ENCODE results near the gene RTP4.

RTP4 gene

DNA sequence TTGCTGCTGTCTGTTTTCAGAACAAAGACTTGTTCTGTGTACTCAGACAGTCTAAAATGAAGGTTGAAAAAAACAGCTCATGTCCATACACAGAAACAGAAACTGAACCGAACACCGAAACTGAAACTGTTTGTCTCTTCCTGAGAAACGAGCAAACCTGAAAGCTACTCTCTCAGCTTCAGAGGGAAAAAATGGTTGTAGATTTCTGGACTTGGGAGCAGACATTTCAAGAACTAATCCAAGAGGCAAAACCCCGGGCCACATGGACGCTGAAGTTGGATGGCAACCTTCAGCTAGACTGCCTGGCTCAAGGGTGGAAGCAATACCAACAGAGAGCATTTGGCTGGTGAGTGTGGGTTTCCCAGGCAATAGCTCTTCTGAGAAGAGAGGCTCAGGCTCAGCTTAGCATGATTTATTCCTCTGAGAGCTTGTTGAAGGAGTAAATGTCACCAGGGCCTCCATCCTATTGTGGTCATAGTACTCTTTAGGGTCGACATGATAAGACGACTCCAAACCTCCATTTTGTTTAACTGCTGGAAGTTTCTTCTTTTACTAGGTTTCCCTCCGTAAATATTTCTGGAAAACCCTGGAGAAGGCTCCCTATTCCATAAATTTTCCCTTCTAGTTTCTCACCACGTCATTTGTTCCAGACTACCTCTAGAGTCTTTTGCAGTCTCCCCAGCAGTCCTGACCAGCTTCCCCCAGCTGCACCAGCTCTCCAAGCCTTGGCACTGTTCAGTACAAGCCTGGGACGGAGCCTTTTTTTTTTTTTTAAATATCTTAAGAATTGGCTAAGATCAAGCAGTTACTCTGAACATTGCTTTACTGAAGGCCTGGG lies at the start of gene RTP4:
Gene RTP4, plus strand, starts transcription at position 135 of the 838 bp plus-strand sequence. Its CDS starts 57 bp downstream, at position 192.
- DNase-seq (ENCODE audit: extremely low read depth in 1 of 2, low read depth in 1 of 2): no peak

DNA sequence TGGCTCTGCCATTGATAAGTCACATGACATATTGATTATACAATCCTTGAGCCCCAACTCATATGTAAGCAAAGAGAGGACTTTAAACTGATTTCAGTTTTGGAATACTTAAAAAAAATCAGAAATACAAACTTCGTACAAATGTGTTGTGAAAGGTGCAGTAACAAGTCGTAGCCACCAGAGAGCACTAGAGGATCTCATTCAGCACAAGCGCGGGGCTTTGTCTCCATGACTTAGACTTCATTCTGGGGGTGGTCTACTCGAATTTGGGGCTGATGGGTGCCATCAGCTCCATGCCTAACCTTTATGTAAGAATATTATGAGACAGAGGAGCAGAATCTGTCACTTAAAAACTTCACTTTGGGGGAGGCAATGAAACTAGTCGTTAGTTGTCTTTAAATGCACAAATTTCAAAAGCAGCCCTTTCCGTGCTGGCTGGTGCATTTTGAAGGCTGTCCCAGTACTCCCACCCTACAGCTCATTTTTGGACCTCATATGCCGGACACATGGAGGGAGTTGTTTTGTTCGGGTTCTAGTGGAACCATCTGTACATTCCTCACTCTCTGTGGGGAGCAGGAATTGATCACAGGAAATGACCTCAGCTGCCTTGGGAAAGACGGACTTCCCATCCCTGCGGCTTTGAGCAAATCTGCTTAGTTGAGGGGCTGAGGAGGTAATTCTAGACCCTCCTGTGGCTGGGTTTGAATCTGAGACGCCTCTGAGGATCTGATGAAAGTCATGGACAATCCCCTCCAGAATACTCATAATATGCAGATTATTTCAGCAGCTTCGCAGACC lies 49.2 kb upstream of the RTP4 start:
- DNase-seq (ENCODE audit: extremely low read depth in 1 of 2, low read depth in 1 of 2): no peak

DNA sequence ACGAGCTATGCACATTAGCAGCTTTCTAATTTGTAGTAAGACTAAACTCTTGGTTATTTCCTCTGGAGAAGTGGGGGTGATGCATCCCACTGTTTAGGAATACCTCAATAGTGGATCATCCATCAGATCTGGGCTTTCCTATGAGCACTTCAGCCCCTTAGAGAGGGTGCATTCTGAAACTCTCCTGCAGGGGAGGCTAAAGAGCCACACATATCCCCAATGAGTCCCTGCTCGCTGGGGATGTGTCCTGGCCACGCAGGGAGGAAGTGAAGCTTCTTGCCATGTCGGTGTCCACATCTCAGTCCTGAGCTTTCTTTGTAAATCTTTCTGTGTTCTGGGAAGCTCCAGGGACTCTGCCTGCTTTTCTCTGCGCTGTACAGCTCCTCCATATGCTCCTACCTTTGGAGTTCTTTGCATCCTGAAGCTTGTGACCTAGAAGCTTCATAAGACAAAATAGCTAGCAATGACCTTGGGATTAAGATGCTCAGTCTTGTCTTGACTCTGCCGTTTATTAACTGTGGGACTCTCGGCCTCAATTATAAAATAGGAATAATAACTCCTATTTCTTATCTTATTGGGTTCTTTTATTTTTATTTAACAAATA lies 48.4 kb upstream of the RTP4 start:
- DNase-seq (ENCODE audit: extremely low read depth in 1 of 2, low read depth in 1 of 2): peak in 1 of 2 donors; percentile 14

GRCh38 chr3:187321766-187322165 lies 46.4 kb upstream of the RTP4 start:
- no peak for DNase-seq (ENCODE audit: extremely low read depth in 1 of 2, low read depth in 1 of 2)

DNA sequence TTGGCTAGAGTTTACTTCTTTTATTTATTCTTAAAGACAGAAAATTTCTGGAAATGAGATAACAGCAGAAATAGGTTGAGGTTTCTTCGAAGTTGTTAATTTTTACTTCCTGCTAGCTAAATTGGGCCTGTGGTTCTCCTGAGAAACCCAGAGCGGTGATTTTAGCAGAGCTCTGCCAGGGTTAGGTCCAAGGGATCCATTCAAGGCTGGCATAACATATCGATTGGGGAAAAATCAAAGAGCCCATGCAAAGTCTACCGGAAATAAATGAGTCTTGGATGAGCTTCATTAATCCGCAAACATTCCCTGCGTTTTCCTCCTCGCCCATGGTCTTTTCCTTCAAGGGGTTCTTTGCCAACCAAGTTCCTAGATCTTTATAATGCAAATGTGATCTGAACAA lies 45.9 kb upstream of the RTP4 start:
- no peak for DNase-seq (ENCODE audit: extremely low read depth in 1 of 2, low read depth in 1 of 2)

- DNase-seq (ENCODE audit: extremely low read depth in 1 of 2, low read depth in 1 of 2): no peak
Observed at GRCh38 chr3:187323091-187323490, 45.1 kb upstream of the RTP4 start.

GRCh38 chr3:187325632-187326031 lies 42.6 kb upstream of the RTP4 start:
- no peak for DNase-seq (ENCODE audit: extremely low read depth in 1 of 2, low read depth in 1 of 2)

GRCh38 chr3:187327845-187328244 lies 40.3 kb upstream of the RTP4 start:
- no peak for DNase-seq (ENCODE audit: extremely low read depth in 1 of 2, low read depth in 1 of 2)

DNA sequence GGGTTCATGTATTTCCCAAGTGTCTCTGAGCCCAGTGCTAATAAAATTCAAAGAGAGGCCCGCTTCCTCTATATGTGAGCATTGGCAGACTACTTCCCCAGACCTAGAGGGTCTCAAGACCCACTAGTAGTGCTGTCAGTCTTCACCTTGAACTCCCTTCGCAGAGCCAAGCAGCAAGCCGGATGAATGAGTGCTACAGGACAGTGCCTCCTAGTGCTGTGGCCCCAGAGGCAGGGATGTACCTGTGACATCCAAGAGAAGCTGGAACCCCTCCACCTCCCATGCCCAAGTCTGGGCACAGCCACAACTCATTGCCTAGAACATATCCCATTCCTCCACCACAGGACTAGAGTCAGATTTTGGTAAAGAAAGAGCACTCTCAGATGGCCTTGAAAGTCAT lies 39.5 kb upstream of the RTP4 start:
- no peak for DNase-seq (ENCODE audit: extremely low read depth in 1 of 2, low read depth in 1 of 2)

DNA sequence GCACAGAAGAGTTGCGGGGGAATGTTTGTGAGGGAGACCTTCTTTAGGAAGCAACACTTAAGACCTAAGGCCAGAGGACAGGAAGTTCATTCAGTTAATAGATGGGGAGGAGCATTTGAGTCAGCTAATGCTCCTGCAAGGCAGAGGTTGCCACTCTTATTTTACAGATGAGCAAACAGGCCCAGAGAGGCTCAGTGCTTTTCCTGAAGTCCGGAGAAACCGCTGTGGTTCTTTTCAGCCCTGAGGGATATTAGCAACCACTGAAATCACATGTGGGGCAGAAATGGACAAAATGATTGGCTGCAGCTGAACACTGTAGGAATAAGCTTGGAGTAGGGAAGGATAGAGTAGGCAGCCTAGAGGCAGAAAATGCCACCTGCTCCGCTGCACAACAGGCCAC lies 33.3 kb upstream of the RTP4 start:
- DNase-seq (ENCODE audit: extremely low read depth in 1 of 2, low read depth in 1 of 2): no peak

- DNase-seq (ENCODE audit: extremely low read depth in 1 of 2, low read depth in 1 of 2): no peak
Observed at GRCh38 chr3:187336322-187336721, 31.9 kb upstream of the RTP4 start.

GRCh38 chr3:187340578-187340977 lies 27.6 kb upstream of the RTP4 start:
- no peak for DNase-seq (ENCODE audit: extremely low read depth in 1 of 2, low read depth in 1 of 2)

DNA sequence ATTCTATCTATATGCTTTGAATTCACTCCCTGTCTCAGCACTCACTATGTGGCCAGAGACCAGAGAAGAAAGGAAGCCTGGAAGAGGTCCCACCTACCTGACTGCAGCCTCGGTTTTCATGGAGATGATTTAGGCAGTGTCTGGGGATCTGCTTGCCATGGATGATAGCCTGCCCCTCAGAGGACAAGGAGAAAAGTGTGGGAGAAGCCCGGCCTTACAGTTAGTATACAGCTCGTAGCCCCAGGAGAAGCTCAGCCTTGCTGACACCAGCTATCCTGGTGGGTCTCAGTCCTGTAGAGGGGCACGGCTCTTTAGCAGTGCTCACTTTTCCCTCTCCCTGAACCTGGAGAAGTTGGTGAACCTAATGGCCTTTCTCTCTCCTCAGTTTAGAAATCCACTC lies 25.9 kb upstream of the RTP4 start:
- no peak for DNase-seq (ENCODE audit: extremely low read depth in 1 of 2, low read depth in 1 of 2)

DNA sequence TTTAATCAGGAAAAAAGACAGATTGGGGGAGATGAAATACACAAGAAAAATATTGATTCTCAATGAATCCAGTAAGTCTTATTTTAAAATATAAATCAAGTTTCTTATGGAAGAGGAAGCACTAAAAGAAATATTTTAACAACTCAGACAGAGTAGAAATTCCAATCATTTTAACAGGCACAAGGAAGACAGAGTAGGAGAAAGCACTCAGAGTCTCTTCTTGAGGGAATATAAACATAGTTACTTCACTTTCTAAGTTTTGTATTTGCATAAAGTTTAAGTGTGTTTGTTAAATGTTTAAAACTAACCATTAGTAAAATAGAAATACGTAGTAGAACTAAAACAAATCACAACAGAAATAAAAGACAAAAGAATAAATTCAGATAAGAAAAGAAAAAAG lies 24.5 kb upstream of the RTP4 start:
- no peak for DNase-seq (ENCODE audit: extremely low read depth in 1 of 2, low read depth in 1 of 2)

DNA sequence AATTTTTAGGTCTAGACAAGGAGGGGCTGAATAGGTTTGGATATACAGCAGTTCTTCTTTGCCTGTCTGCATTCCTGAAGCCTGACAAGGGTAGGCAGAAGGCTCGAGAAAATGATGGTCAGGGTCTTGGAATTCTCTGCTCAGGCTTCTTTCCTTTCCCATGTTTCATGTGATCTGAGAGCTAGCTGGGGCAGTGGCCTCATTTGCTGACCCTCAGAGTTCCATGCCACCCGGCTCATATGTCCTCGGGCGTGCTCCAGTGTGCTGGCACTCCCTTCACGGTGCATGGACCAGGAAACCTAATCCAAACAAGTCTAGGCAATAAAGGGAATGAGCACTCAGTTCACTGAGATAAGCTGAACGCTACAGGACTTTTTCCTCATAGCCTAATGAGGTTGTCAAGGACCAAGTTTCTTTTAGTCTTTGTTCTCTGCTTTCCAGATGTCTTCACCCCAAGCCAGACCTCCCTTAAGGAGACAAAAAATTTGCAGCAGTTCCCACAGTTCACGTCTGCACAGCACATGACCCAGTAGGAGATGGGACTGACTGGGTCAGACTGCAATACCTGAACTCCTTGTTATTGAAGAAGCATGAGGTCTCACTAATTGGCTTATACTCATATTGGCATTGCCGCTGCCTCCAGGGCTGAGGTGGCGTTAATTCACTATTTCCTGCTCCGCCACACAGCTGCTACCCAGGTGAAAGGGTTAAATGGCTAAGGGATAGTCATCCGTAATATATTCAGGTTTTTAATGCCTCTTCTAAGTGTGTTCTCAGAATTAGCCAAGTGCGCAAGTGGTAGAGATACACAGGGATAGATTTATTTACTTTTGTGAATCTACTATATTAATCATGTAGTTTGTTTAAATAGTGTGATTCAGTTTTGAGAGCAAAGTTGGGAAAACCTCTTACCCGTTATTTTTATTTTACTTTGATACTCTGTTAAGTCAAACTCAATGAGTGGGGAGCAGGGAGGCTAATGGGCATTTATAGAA lies 15.3 kb upstream of the RTP4 start:
- DNase-seq (ENCODE audit: extremely low read depth in 1 of 2, low read depth in 1 of 2): no peak

DNA sequence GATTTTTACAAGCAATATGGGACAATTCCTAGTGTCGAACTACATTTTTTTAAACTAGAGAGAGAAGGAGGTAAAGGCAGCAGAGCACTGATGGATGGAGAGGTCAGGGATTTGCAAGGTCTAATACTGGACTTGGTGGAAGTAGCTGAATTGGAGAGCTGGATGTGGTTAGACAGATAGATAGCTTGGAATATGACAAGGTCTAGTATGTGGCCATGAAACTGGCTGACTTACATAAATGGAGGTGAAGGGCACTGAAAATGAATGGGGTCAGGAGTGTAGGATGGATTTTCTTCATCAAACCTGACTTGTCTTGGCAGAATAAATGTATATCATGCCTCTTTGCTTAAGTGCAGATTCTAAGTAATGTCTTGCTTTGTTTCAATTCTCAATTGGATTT lies 10.1 kb upstream of the RTP4 start:
- DNase-seq (ENCODE audit: extremely low read depth in 1 of 2, low read depth in 1 of 2): no peak

GRCh38 chr3:187359798-187360486 lies 8.2 kb upstream of the RTP4 start:
- no peak for DNase-seq (ENCODE audit: extremely low read depth in 1 of 2, low read depth in 1 of 2)

DNA sequence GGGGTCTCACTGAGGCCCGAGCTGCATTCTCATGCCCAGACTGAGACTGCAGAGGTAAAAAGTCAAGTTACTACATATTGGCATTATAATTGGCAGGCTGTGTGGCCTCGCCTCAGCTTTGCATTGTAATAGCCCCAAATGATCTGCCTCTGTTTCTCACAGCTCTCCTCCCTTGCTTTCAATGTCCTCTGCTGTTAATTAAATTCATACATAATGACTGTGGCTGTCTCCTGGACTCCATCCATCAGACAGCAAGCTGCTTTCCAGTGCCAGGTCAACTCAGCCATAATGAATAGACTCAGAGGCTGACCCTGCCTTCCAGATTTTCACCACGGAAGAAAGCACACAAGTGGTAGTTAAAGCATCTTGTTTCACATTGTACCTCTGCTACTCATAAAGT lies 7.6 kb upstream of the RTP4 start:
- no peak for DNase-seq (ENCODE audit: extremely low read depth in 1 of 2, low read depth in 1 of 2)

GRCh38 chr3:187361835-187362234 lies 6.3 kb upstream of the RTP4 start:
- no peak for DNase-seq (ENCODE audit: extremely low read depth in 1 of 2, low read depth in 1 of 2)

GRCh38 chr3:187367561-187368103 lies 553 bp upstream of the RTP4 start:
- no peak for DNase-seq (ENCODE audit: extremely low read depth in 1 of 2, low read depth in 1 of 2)

Measured in activated CD8-positive, alpha-beta memory T cell treated with anti-CD3 and anti-CD28 coated beads for 1 hour (primary cell).